Neural progenitor cell (in vitro differentiated cells): Measurements from ENCODE around the gene GTPBP6. TPM values are rescaled to one million over a fixed set of nuclear protein-coding genes. Genes with fewer than 3 reads are reported as not detected.

ENCODE experiments used
- DNase-seq: peaks from one replicate; pipeline ENCODE4 v3.0.0-alpha.2; 2016; ENCODE audit warnings: low spot score
- H2AFZ ChIP-seq: fragments of 200-600 bp; sonication (generic); replicated peaks from 2 replicates; pipeline ENCODE4 v1.6.1; 2016; ENCODE audit warnings: antibody characterized with exemption
- H3F3A ChIP-seq: fragments of 200-600 bp; sonication (generic); 2 replicates; pipeline ENCODE4 v1.6.1; 2016; ENCODE audit warnings: antibody characterized with exemption, low read depth
- H3K27ac ChIP-seq: fragments of 200-600 bp; sonication (generic); 2 replicates; pipeline ENCODE4 v1.5.1; 2016; ENCODE audit warnings: mild to moderate bottlenecking
- H3K27me3 ChIP-seq: fragments of 200-600 bp; sonication (generic); 2 replicates; pipeline ENCODE4 v1.6.1; 2016; ENCODE audit warnings: mild to moderate bottlenecking, moderate library complexity
- H3K36me3 ChIP-seq: fragments of 200-600 bp; sonication (generic); 2 replicates; pipeline ENCODE4 v1.5.1; 2016
- H3K4me1 ChIP-seq: fragments of 200-600 bp; sonication (generic); 2 replicates; pipeline ENCODE4 v1.6.1; 2016; ENCODE audit warnings: mixed run types
- H3K4me2 ChIP-seq: fragments of 200-600 bp; sonication (generic); 2 replicates; pipeline ENCODE4 v1.6.1; 2016
- H3K4me3 ChIP-seq: fragments of 200-600 bp; sonication (generic); 2 replicates; pipeline ENCODE4 v1.5.1; 2016
- H3K79me2 ChIP-seq: fragments of 200-600 bp; sonication (generic); 2 replicates; pipeline ENCODE4 v1.6.1; 2016; ENCODE audit warnings: low read depth
- H3K9ac ChIP-seq: fragments of 200-600 bp; sonication (generic); 2 replicates; pipeline ENCODE4 v1.6.1; 2016
- H3K9me3 ChIP-seq: fragments of 200-600 bp; sonication (generic); 2 replicates; pipeline ENCODE4 v1.5.1; 2016; ENCODE audit warnings: low read depth
- H4K20me1 ChIP-seq: fragments of 200-600 bp; sonication (generic); 2 replicates; pipeline ENCODE4 v1.6.1; 2016; ENCODE audit warnings: low read depth
- H3K27ac Mint-ChIP-seq: 3 replicates; pipeline ENCODE4 v1.8.0; 2021; ENCODE audit warnings: mixed read lengths
- H3K27me3 Mint-ChIP-seq: 2 replicates; pipeline ENCODE4 v1.8.0; 2022; ENCODE audit warnings: low read depth, mild to moderate bottlenecking, inconsistent platforms, moderate library complexity, mixed read lengths; ENCODE audit not compliant: insufficient read depth
- H3K36me3 Mint-ChIP-seq: 3 replicates; pipeline ENCODE4 v1.8.0; 2021; ENCODE audit warnings: mixed read lengths
- H3K4me1 Mint-ChIP-seq: 3 replicates; pipeline ENCODE4 v1.8.0; 2021; ENCODE audit warnings: mixed read lengths
- H3K4me3 Mint-ChIP-seq: 3 replicates; pipeline ENCODE4 v1.8.0; 2021; ENCODE audit warnings: mild to moderate bottlenecking, moderate library complexity, mixed read lengths
- H3K9me3 Mint-ChIP-seq: 3 replicates; pipeline ENCODE4 v1.8.0; 2020; ENCODE audit warnings: mixed read lengths
- CTCF ChIP-seq: fragments of 200-600 bp; sonication (generic); IDR thresholded peaks from 2 replicates; pipeline ENCODE4 v1.5.1; 2017; ENCODE audit warnings: antibody characterized with exemption, mild to moderate bottlenecking
- EZH2 ChIP-seq: fragments of 200-600 bp; sonication (generic); IDR thresholded peaks from 2 replicates; pipeline ENCODE4 v1.6.1; 2017; ENCODE audit warnings: antibody characterized with exemption, mild to moderate bottlenecking, moderate library complexity
- EZH2phosphoT487 ChIP-seq: fragments of 200-600 bp; sonication (generic); IDR thresholded peaks from 2 replicates; pipeline ENCODE4 v1.6.1; 2017; ENCODE audit warnings: antibody characterized with exemption
- total RNA-seq: library from RNA; depleted of rRNA; stranded (reverse); fragments of >200 nt; gene quantifications from 2 replicates; pipeline ENCODE4 v1.2.3, GENCODE V29; 2015; ENCODE audit warnings: low replicate concordance

The GTPBP6 gene
- total RNA-seq, 1 donor from 2014 or later: 16.6 TPM

DNA sequence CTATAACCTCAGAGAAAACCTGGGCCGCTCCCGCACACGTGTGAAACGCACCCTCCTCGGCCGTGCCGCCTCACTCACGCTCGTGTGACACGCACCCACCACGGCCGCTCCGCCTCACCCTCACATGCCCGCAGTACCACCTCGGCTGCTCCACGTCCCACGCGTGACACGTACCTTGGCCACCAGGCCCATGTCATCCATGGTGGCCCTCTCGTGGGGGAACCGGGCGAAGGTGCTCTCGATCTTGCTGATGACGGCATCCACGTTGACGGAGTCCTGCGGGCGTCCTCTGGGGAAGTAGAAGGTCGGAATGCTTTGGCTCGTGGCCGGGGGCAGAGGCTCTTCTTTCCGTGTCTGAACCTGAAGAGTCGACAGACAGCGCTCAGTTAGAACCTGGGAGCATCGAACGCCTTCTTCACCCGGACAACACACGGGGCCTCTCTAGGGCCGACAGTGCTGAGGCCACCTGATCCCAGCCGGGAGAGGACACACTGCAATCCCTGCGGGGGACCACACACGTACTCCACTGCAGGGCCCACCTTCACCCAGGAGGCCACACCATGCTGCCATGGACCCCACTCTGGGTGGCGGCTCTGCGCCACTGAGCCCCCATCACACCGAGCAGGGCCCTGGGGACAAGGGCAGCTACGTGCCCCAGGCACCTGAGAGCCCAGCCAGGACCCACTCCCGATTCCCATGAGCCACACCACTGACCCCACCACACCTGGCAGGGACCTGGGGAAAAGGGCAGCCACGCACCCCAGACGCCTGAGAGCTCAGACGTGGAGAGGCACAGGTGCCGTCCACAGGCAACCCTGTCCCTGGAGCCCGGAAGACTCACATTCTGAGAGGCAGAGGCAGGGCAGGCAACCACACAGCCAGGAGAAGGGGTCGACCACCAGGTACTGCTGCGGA lies 42.9 kb upstream of the GTPBP6 start:
- Histone ChIP-seq H2AFZ (no peak overlapping the region), H3K9ac (no peak overlapping the region), H3K79me2 (peaks cover 17% of the 10 kb centered on the region), H3K9me3 (no peaks in the 10 kb centered on the region), H3K4me1 (no peaks in the 10 kb centered on the region), H3K27me3 (no peaks in the 10 kb centered on the region), H3K27ac (no peak overlapping the region), H3F3A (no peaks in the 10 kb centered on the region), H3K4me2 (no peak overlapping the region), H3K4me3 (no peak overlapping the region), H3K36me3 (peaks cover 9% of the 10 kb centered on the region), H4K20me1 (no peaks in the 10 kb centered on the region)
- H3K36me3 Mint-ChIP-seq: peaks cover 55% of the 10 kb centered on the region
- H3K4me1 Mint-ChIP-seq: peaks cover under 1% of the 10 kb centered on the region
- peaks cover 19% of the 10 kb centered on the region for H3K27me3 Mint-ChIP-seq
- H3K9me3 Mint-ChIP-seq: peaks cover 40% of the 10 kb centered on the region
- no peak for DNase-seq
- TF ChIP-seq CTCF: no peak
- no peak for TF ChIP-seq EZH2
- no peak for TF ChIP-seq EZH2phosphoT487
- H3K4me3 Mint-ChIP-seq: no peak overlapping the region
- H3K27ac Mint-ChIP-seq: no peak overlapping the region

- H3K9ac ChIP-seq: no peak overlapping the region
- H3K27ac Mint-ChIP-seq: no peak overlapping the region
- peaks cover 19% of the 10 kb centered on the region for H3K27me3 Mint-ChIP-seq
These were observed 42.0 kb upstream of the GTPBP6 start for GRCh38 chrX:360496-361150.

GRCh38 chrX:358651-359143 lies 40.1 kb upstream of the GTPBP6 start:
- no peak for DNase-seq
- H3K36me3 ChIP-seq: peaks cover 9% of the 10 kb centered on the region
- H3K27ac Mint-ChIP-seq: no peak overlapping the region

More at GRCh38 chrX:360496-361150, 42.0 kb upstream of the GTPBP6 start:
- H3K4me1 ChIP-seq: no peaks in the 10 kb centered on the region
- H3K4me3 Mint-ChIP-seq: no peak overlapping the region
- H3K4me3 ChIP-seq: no peak overlapping the region
- no peak overlapping the region for H3K27ac ChIP-seq
- no peak for DNase-seq
- H4K20me1 ChIP-seq: peaks cover 3% of the 10 kb centered on the region
- peaks cover 40% of the 10 kb centered on the region for H3K9me3 Mint-ChIP-seq
- peaks cover 25% of the 10 kb centered on the region for H3K79me2 ChIP-seq
- no peak overlapping the region for H2AFZ ChIP-seq
- no peaks in the 10 kb centered on the region for H3K27me3 ChIP-seq
- H3K4me1 Mint-ChIP-seq: peaks cover 6% of the 10 kb centered on the region
- no peaks in the 10 kb centered on the region for H3K9me3 ChIP-seq
- TF ChIP-seq CTCF: no peak
- TF ChIP-seq EZH2phosphoT487: no peak
- TF ChIP-seq EZH2: no peak
- no peaks in the 10 kb centered on the region for H3F3A ChIP-seq
- H3K4me2 ChIP-seq: no peak overlapping the region
- H3K36me3 ChIP-seq: peaks cover 9% of the 10 kb centered on the region
- peaks cover 60% of the 10 kb centered on the region for H3K36me3 Mint-ChIP-seq

More at GRCh38 chrX:358651-359143, 40.1 kb upstream of the GTPBP6 start:
- H3K27me3 Mint-ChIP-seq: peaks cover 19% of the 10 kb centered on the region
- H3K4me1 ChIP-seq: no peaks in the 10 kb centered on the region
- peaks cover 67% of the 10 kb centered on the region for H3K36me3 Mint-ChIP-seq
- no peak overlapping the region for H3K4me2 ChIP-seq
- peaks cover 10% of the 10 kb centered on the region for H4K20me1 ChIP-seq
- no peaks in the 10 kb centered on the region for H3F3A ChIP-seq
- H3K27me3 ChIP-seq: no peaks in the 10 kb centered on the region
- no peak overlapping the region for H3K4me3 Mint-ChIP-seq
- H2AFZ ChIP-seq: no peak overlapping the region
- peaks cover 38% of the 10 kb centered on the region for H3K9me3 Mint-ChIP-seq
- no peak overlapping the region for H3K27ac ChIP-seq
- no peak for TF ChIP-seq CTCF
- no peak for TF ChIP-seq EZH2
- TF ChIP-seq EZH2phosphoT487: no peak
- peaks cover 12% of the 10 kb centered on the region for H3K4me1 Mint-ChIP-seq
- no peaks in the 10 kb centered on the region for H3K9me3 ChIP-seq
- H3K9ac ChIP-seq: no peak overlapping the region
- H3K4me3 ChIP-seq: no peak overlapping the region
- H3K79me2 ChIP-seq: peaks cover 37% of the 10 kb centered on the region
